Astrocyte of the cerebellum (primary cell): ENCODE data around the gene ZNF367.
A peak's percentile ranks its signal among the peaks of the same experiment; 100 is the strongest.

Experiments
- DNase-seq: peaks from one replicate; pipeline ENCODE4 v3.0.0-alpha.2; 2011; ENCODE audit warnings: low read depth
- H3K4me3 ChIP-seq: 2 replicates; pipeline ENCODE4 v1.5.1; 2011; ENCODE audit warnings: mild to moderate bottlenecking, low read depth, low read length, moderate library complexity
- in situ Hi-C: cut with HindIII; loops from 2 replicates; pipeline ENCODE4 v1.10.0; 2017; ENCODE audit warnings: low sequenced_read_pairs
- TF ChIP-seq, protein P1 (sequence below): IDR thresholded peaks from 2 replicates; pipeline ENCODE4 v1.5.1; 2012; ENCODE audit warnings: low read length, low read depth, moderate library complexity, mild to moderate bottlenecking; ENCODE audit errors: missing control alignments

ZNF367 gene

DNA sequence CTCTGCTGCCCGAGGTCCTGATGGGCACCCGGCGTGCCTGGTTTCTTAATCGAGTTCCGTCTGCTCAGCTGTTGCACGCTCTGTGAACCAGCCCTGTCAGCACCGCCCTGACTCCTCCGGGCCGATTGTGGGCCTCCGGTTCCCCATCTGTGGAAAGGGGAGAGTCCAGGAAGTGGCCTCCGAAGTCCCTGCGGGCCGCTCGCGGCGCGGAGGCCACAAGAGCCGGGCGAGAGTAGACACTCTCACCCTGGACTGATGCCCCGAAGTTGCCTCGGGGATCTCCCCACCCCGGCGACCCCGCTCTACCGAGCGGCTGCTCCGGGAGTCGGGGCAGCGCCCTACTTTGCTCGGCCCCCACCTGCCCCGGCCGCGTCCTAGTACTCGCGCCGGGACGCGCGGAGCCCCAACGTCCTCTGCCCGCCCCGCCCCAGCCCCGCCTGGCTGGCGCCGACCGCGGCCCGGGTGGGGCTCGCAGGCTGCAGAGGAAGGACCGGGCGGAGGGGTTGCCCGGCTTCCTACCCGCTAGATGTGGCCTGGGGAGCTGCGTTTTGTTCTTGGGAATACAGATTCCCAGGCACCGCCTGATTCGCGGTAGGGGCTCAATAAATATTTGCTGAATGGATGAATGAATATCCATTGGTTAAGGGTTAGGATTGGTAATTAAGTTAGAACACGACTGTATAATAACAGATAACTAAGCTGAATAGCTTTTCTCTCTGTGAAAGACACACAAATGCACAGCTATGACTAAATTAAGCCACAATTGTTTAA lies 935 bp upstream of the ZNF367 start:
- no peak for DNase-seq
- peak overlapping the region; percentile 89 for H3K4me3 ChIP-seq
- TF ChIP-seq, protein P1, sequence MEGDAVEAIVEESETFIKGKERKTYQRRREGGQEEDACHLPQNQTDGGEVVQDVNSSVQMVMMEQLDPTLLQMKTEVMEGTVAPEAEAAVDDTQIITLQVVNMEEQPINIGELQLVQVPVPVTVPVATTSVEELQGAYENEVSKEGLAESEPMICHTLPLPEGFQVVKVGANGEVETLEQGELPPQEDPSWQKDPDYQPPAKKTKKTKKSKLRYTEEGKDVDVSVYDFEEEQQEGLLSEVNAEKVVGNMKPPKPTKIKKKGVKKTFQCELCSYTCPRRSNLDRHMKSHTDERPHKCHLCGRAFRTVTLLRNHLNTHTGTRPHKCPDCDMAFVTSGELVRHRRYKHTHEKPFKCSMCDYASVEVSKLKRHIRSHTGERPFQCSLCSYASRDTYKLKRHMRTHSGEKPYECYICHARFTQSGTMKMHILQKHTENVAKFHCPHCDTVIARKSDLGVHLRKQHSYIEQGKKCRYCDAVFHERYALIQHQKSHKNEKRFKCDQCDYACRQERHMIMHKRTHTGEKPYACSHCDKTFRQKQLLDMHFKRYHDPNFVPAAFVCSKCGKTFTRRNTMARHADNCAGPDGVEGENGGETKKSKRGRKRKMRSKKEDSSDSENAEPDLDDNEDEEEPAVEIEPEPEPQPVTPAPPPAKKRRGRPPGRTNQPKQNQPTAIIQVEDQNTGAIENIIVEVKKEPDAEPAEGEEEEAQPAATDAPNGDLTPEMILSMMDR, result no peak
- in situ Hi-C loops, result no loop called here

DNA sequence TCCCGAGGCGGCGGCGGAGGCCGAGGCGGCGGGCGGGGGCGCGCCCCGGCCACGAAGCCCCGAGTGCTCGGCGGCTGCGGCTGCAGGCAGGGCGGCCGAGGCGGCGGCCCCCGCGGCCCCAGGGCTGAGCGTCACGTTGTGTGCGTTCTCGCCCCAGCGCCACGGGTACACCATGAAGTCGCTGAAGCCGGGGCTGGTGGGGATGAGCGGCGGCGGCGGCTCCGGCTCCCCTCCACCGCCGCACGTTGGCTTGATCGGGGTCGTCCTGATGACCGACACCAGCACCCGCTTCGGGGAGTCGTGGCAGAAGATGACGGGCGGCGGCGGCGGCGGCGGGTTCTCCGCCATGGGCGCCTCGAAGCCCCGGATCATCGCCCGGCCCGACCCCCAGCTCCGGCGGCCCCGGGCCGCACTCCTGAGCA lies 498 bp downstream of the ZNF367 start:
- TF ChIP-seq, protein P1, result no peak
- no peak for DNase-seq
- in situ Hi-C loops, result no loop called here
- H3K4me3 ChIP-seq, result peak overlapping the region; percentile 89

DNA sequence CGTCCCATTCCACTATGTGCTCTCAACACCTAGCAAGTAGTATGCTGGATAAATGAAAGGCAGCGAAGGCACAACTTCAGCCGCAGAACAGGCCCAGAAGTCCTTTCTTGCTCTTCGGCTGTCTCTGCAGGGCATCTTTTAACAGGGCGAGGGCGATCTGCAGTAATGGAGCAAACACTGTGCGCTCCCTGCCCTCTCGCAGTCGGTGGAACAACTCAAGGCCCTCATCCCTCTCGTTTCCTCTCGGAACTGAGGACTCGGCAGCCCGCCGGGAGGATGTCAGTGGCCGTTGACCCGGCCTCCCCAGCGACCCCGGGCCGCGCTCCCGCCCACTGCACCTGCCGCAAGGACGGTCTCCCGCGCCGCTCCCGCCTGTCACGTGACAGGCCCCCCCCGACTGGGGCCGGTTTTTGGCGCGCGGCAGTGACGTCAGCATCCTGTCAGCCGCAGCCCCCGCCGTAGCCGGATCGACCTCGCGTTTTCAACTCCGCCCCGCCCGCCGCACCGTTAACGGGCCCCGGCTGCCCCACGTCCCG lies 1.1 kb downstream of the ZNF367 start:
- peak overlapping the region; percentile 89 for H3K4me3 ChIP-seq
- TF ChIP-seq, protein P1, result no peak
- DNase-seq, result peak; percentile 26
- in situ Hi-C loops, result no loop called here

DNA sequence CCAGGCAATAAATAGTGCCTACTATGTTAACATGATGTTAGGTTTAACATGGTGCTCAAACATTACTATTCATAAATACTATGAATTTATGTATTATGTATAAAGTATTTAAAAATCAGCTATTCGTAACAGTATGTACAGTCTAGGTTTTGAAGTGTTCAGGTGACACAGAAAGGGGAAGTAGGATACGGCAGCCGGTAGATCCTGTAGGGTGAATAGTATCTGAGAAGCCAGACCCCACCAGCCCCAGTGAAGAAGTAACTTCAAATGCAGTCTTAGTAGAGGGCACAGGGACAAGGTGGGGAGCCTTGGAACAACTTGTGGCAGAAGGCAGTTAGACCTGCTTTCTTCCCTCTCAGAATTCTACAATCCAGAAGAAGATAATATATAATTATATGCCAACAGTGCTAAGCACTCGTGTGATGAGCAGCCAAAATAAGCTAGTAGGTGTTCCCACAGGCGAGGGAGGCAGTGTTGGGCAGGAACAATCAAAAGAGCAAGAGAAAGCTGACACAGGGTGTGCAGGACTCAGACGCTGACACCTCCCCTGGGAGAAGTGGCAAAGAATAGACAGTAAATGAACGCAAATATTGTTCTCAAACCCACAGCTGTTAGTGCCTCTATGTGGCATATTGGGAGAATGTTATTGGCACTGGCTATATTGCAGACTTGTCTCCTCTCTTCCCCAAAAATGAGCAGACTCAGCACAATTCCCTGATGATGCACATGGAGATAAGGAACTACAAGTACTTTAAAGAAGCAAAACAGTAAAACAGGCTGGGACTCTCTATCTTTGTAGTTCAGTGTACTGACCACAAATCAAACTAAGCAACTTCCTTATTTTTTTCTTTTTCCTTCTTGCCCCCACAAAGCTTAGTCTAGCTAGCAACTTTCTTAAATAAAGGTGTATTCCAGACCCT lies 4.6 kb downstream of the ZNF367 start:
- H3K4me3 ChIP-seq, result no peak overlapping the region
- in situ Hi-C loops, result no loop called here
- TF ChIP-seq, protein P1, result no peak
- DNase-seq, result no peak

DNA sequence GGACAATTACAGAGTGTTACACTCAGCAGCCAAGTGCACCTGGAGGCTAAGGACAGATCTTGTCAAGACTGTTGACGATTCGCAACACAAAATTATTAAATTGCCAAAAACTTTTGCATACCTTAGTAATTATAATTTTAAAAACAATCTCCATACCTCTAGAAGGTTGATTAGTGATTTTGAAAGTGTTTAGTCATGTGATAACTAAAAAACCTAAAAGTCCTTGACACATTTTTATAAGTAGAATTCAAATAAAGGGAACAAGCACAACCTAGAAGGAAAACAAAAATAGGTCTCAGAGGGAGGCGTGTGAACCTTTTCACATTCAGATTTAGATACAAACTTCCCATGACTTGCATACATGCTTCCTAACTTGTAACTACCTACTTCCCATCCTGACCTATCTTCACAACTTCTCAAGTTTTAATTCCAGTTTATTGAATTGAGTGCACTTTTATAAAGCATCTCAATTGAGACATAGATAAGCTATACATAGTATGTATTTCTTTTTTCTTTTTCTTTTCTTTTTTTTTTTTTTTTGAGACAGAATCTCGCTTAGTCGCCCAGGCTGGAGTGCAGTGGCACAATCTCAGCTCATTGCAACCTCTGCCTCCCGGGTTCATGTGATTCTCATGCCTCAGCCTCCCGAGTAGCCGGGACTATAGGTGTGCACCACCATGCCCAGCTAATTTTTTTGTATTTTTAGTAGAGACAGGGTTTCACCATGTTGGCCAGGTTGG lies 5.8 kb downstream of the ZNF367 start:
- H3K4me3 ChIP-seq, result no peak overlapping the region
- DNase-seq, result no peak
- TF ChIP-seq, protein P1, result no peak
- in situ Hi-C loops, result no loop called here

DNA sequence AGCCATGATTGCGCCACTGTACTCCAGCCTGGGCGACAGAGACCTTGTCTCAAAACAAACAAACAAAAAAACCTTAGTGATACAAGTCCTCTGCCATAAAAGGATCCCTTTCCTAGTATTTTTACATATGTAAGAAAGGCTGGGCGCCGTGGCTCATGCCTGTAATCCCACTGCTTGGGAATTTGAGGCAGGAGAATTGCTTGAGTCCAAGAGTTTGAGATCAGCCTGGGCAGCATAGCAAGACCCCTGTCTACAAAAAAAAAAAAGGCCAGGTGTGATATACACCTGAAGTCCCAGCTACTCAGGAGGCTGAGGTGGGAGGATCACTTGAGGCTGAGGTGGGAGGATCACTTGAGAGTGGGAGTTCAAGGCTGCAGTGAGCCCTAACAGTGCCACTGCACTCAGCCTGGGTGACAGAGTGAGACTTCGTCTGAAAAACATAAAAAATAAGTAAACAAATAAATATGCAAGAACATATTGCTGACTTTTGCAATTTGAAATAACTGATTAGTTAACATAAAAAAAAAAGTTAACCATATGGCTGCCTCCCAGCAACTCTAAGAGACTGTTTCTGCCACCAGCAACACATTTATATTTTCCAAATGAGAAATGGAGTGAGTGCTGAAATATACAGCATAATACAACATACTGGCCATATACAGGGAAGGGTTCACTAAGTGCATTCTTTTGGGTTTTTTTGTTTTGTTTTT lies 6.9 kb downstream of the ZNF367 start:
- TF ChIP-seq, protein P1, result no peak
- no peak for DNase-seq
- in situ Hi-C loops, result no loop called here
- no peak overlapping the region for H3K4me3 ChIP-seq
